HG02938 (cell line): ENCODE data around the gene MAS1L.
"Not testable (repeated sequence)": the region's sequence is repeated elsewhere in the genome, so short reads cannot be mapped to it uniquely, and the experiment has no call there.

Experiments
- ATAC-seq: cut with Tn5 transposase; IDR thresholded peaks from one replicate; pipeline ENCODE4 v1.9.1; 2021; ENCODE audit warnings: mild to moderate bottlenecking, moderate library complexity; ENCODE audit not compliant: unreplicated experiment

MAS1L gene

DNA sequence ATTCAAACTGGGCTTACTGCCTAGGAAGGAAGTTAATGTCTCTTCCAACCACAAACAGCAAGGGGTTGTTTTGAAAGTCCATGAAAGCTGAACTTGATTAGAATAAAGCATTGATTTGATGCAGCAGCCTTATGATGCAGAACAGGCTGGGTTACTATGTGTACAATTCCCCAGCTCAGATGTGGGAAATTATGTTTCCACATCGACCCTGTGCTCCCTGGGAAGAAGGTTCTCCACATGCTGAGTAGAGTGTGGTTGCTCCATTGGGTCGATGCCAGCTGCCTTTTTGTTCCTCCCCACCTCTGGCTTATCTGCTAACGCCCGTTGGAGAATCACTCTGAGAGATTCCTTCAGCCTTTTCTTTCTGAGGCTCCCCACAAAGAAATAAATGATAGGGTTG, 1.2 kb downstream of the MAS1L start:
- ATAC-seq = no peak

- no peak for ATAC-seq
Observed at GRCh38 chr6:29483735-29484134, 4.0 kb downstream of the MAS1L start.

DNA sequence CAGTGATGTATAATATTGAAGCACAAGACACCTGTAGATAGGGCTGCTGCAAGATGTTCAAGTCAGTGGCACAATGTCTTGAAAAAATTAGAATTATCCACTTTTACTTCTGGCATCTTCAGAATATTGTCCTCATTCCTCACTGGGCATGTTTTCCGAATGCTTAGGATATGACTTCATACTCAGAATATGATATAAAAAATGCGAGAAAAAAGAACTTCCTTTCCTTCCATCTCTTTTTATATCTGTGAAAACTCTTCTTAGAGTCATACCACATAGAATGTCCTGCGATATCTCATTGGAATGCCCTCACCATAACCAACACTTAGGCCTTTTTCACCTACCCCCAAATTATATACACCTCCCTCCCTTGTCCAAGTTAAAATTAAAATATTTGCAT, 4.6 kb downstream of the MAS1L start:
- no peak for ATAC-seq

GRCh38 chr6:29479560-29479959, 8.2 kb downstream of the MAS1L start:
- ATAC-seq = no peak

DNA sequence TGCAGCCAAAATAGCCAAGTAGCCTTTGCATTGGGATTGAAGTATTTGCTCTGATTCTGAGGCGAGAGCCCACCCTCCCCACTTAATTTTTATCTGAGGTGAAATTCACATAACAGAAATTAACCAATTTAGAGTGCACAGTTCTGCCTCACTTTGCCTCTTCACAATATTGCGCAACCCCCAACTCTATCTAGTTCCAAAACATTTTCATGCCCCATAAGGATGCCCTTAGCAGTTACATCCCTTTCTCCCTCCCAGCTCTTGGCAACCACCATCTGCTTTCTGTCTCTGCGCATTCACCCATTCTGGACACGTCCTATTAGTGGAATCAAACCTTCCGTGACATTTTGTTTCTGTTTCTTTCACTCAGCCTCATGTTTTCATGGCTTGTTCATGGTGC, 9.0 kb downstream of the MAS1L start:
- ATAC-seq = no peak

- no peak for ATAC-seq
Observed at GRCh38 chr6:29477923-29478450, 9.8 kb downstream of the MAS1L start.

- no peak for ATAC-seq
Observed at GRCh38 chr6:29474996-29475395, 12.8 kb downstream of the MAS1L start.

GRCh38 chr6:29466241-29466640, 21.5 kb downstream of the MAS1L start:
- ATAC-seq = no peak

DNA sequence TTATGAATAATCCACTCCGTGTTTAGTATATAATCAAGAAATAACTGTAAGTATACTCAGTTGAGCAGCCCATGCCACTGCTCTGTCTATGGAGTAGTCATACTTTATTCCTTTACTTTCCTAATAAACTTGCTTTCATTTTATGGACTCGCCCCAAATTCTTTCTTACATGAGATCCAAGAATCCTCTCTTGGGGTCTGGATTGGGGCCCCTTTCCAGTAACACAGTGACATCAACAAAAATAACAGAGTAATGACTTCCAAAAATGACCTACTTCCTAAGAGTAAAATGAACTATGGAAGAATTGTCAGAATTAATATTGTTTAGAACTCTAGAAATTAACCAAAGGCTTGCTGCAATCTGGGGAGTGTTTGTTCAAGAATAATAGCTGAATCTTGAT, 22.0 kb downstream of the MAS1L start:
- no peak for ATAC-seq

- ATAC-seq = no peak
Observed at GRCh38 chr6:29465279-29465678, 22.5 kb downstream of the MAS1L start.

- ATAC-seq = no peak
Observed at GRCh38 chr6:29462022-29462421, 25.7 kb downstream of the MAS1L start.

- ATAC-seq = no peak
Observed at GRCh38 chr6:29461021-29461814, 26.5 kb downstream of the MAS1L start.

DNA sequence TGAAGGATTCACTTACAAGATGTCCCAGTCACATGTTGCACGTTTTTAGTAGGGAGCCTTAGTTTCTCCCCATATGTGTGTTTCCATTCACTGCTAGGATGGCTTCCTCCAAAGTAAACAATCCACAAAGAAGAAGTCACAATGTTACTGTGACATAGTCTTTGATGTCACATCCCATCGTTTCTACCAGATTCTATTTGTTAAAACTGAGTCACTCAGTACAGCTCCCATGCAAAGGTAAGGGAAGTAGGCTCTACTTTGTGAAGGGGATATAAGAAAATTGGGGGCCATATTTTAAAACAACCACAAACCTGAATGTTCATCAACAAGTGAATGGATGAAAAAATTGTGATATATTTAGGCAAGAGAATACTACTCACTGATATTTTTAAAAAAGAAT, 30.8 kb downstream of the MAS1L start, which contains the start of the genes OR11A1 and OR2H1:
OR11A1 (minus strand) TSS at position 101 of the 400 bp plus-strand sequence. CDS start 29,430 bp downstream, outside the sequence.
OR2H1 (plus strand) TSS at position 185 of the 400 bp plus-strand sequence. CDS start 4,615 bp downstream, outside the sequence.
- ATAC-seq = no peak

- ATAC-seq = no peak
Observed at GRCh38 chr6:29451471-29452193, 36.1 kb downstream of the MAS1L start.

GRCh38 chr6:29447670-29448069, 40.1 kb downstream of the MAS1L start:
- no peak for ATAC-seq

GRCh38 chr6:29444031-29444430, 43.7 kb downstream of the MAS1L start:
- ATAC-seq = not testable (repeated sequence)

DNA sequence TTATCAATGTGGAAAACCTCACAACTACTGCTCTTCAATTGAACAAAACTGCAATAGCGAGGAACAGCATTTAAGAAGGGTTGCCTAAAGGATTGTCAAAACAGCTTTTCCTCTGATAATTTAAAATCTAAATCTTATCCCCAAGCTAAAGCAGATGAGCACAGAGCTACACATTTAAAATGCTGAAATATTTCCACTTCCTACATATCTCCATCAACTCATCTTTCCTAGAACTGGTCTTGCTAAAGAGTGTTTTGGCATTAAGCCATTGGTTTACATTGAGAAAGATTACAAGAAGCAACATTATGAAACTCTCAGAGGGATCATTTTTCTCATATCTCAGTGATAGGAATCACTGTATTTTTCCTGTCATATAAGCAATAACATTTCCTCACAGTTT, 45.0 kb downstream of the MAS1L start:
- no peak for ATAC-seq

DNA sequence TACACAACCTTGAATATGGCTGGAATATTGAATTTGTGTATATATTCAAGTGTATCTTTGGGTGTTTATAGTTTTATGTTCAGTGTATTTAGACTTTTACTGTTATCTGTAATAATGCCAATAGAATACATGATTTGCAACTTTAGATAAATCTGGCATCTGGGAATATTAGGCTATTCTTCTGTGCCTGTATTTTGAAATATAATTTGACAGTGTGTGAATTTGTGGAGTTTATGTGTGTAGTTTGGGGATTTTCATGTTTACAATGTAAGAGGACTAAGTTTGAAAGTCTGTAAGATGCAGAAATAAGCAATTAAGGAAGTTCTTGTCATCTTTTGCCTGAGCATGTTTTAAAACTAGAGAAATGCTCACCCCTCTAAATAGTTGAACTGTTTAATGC, 48.8 kb downstream of the MAS1L start, which contains the start of gene OR10C1:
OR10C1 (plus strand) TSS at position 301 of the 400 bp plus-strand sequence. CDS start 710 bp downstream, outside the sequence.
- ATAC-seq = no peak

GRCh38 chr6:29436730-29437129, 51.0 kb downstream of the MAS1L start:
- ATAC-seq = not testable (repeated sequence)
